Neural cell (in vitro differentiated cells): ENCODE results near the gene SLC45A1. TPM values are rescaled to one million over a fixed set of nuclear protein-coding genes. Genes with fewer than 3 reads are reported as not detected.
"Not testable (repeated sequence)": the region's sequence is repeated elsewhere in the genome, so short reads cannot be mapped to it uniquely, and the experiment has no call there.

Experiments used
- H2AFZ ChIP-seq: fragments of 200-600, 300-800 bp; sonication (generic), shearing (Covaris generic); 2 replicates; pipeline ENCODE4 v1.6.0; 2014; ENCODE audit warnings: low read depth, mild to moderate bottlenecking, antibody characterized with exemption, low read length, moderate library complexity
- H3F3A ChIP-seq: fragments of 200-600 bp; shearing (Covaris generic); 2 replicates; pipeline ENCODE4 v1.6.1; 2016; ENCODE audit warnings: mild to moderate bottlenecking, moderate library complexity, mixed read lengths, antibody characterized with exemption, low read length; ENCODE audit not compliant: insufficient read depth, poor library complexity, severe bottlenecking
- H3K27ac ChIP-seq: fragments of 200-600, 300-800 bp; sonication (generic), shearing (Covaris generic); 2 replicates; pipeline ENCODE4 v1.5.1; 2014; ENCODE audit warnings: mild to moderate bottlenecking, low read length, moderate library complexity
- H3K27me3 ChIP-seq: fragments of 300-800, 200-600 bp; sonication (generic), shearing (Covaris generic); 2 replicates; pipeline ENCODE4 v1.6.0; 2014; ENCODE audit warnings: mild to moderate bottlenecking, low read depth, low read length, moderate library complexity; ENCODE audit not compliant: insufficient read depth
- H3K36me3 ChIP-seq: fragments of 300-800, 200-600 bp; sonication (generic), shearing (Covaris generic); 2 replicates; pipeline ENCODE4 v1.5.1; 2014; ENCODE audit warnings: mild to moderate bottlenecking, antibody characterized with exemption, low read length, moderate library complexity; ENCODE audit not compliant: insufficient read depth
- H3K4me2 ChIP-seq: fragments of 300-800, 200-600 bp; sonication (generic), shearing (Covaris generic); 2 replicates; pipeline ENCODE4 v1.6.0; 2014; ENCODE audit warnings: mild to moderate bottlenecking, low read length
- H3K4me3 ChIP-seq: fragments of 300-800, 200-600 bp; sonication (generic), shearing (Covaris generic); 2 replicates; pipeline ENCODE4 v1.5.1; 2014; ENCODE audit warnings: mild to moderate bottlenecking, low read length, moderate library complexity
- H3K79me2 ChIP-seq: fragments of 200-600 bp; shearing (Covaris generic); replicated peaks from 2 replicates; pipeline ENCODE4 v1.6.0; 2014; ENCODE audit warnings: mild to moderate bottlenecking, low read length, moderate library complexity; ENCODE audit not compliant: insufficient read depth
- H3K9ac ChIP-seq: fragments of 300-800, 200-600 bp; sonication (generic), shearing (Covaris generic); 2 replicates; pipeline ENCODE4 v1.6.1; 2016; ENCODE audit warnings: mild to moderate bottlenecking, low read length, mixed read lengths
- H3K9me2 ChIP-seq: fragments of 200-600 bp; shearing (Covaris generic); 2 replicates; pipeline ENCODE4 v1.6.1; 2016; ENCODE audit warnings: mild to moderate bottlenecking, low read length, mixed read lengths; ENCODE audit not compliant: insufficient read depth
- H3K9me3 ChIP-seq: fragments of 200-600, 300-800 bp; sonication (generic), shearing (Covaris generic); 2 replicates; pipeline ENCODE4 v1.6.1; 2016; ENCODE audit warnings: mild to moderate bottlenecking, mixed run types, low read length, moderate library complexity, mixed read lengths
- H4K20me1 ChIP-seq: fragments of 200-600 bp; shearing (Covaris generic); 2 replicates; pipeline ENCODE4 v1.6.1; 2016; ENCODE audit warnings: mild to moderate bottlenecking, mixed run types; ENCODE audit not compliant: insufficient read depth
- CTCF ChIP-seq: fragments of 450-650 bp; IDR thresholded peaks from 2 replicates; pipeline ENCODE4 v1.5.1; 2014; ENCODE audit warnings: antibody characterized with exemption, mild to moderate bottlenecking, moderate library complexity; ENCODE audit not compliant: poor library complexity, severe bottlenecking
- EP300 ChIP-seq: fragments of 450-650 bp; conservative IDR thresholded peaks from 2 replicates; pipeline ENCODE4 v1.6.1; 2014; ENCODE audit warnings: antibody characterized with exemption, mild to moderate bottlenecking, moderate library complexity; ENCODE audit not compliant: poor library complexity, severe bottlenecking
- EZH2 ChIP-seq: fragments of 200-600, 300-800 bp; shearing (Covaris generic), sonication (generic); IDR thresholded peaks from 2 replicates; pipeline ENCODE4 v1.6.1; 2014; ENCODE audit warnings: antibody characterized with exemption, low read length, borderline replicate concordance, mild to moderate bottlenecking; ENCODE audit not compliant: insufficient read depth, poor library complexity, severe bottlenecking
- MXI1 ChIP-seq: fragments of 450-650 bp; conservative IDR thresholded peaks from 2 replicates; pipeline ENCODE4 v1.6.1; 2014; ENCODE audit warnings: antibody characterized with exemption, mild to moderate bottlenecking; ENCODE audit not compliant: poor library complexity, severe bottlenecking
- POLR2AphosphoS5 ChIP-seq: IDR thresholded peaks from 2 replicates; pipeline ENCODE4 v1.6.1; 2012
- RAD21 ChIP-seq: fragments of 450-650 bp; conservative IDR thresholded peaks from 2 replicates; pipeline ENCODE4 v1.6.1; 2014; ENCODE audit warnings: antibody characterized with exemption, mild to moderate bottlenecking, moderate library complexity
- SMC3 ChIP-seq: fragments of 450-650 bp; conservative IDR thresholded peaks from 2 replicates; pipeline ENCODE4 v1.6.1; 2014; ENCODE audit warnings: antibody characterized with exemption, mild to moderate bottlenecking, moderate library complexity; ENCODE audit not compliant: poor library complexity
- TAF1 ChIP-seq: IDR thresholded peaks from 2 replicates; pipeline ENCODE4 v1.6.1; 2012; ENCODE audit warnings: low read depth
- polyA plus RNA-seq: library from polyadenylated mRNA; depleted of rRNA; stranded (reverse); fragments of >200 nt; gene quantifications from 2 replicates; pipeline ENCODE4 v1.2.3, GENCODE V29; 2014
- TF ChIP-seq, protein P1 (sequence below): IDR thresholded peaks from 2 replicates; pipeline ENCODE4 v1.6.1; 2012; ENCODE audit warnings: borderline replicate concordance

SLC45A1 gene
- polyA plus RNA-seq, 1 donor from 2014 or later, result 7.1 TPM

DNA sequence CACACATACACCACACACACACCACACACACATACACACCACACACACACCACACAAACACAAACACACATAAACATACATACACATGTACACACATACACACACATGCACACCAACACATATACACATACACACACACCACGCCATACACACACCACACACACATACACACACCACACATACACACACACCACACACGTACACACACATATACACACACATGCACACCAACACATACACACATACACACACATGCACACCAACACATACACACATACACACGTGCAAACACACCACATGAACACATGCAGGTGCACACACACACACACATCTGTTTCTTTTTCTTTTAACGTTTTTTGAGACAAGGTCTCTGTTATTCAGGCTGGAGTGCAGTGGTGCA, 41.0 kb upstream of the SLC45A1 start:
- H3K4me2 ChIP-seq, result no peak overlapping the region
- H3F3A ChIP-seq, result no peaks in the 10 kb centered on the region
- H3K79me2 ChIP-seq, result no peaks in the 10 kb centered on the region
- H3K9me3 ChIP-seq, result no peaks in the 10 kb centered on the region
- H3K27me3 ChIP-seq, result no peaks in the 10 kb centered on the region
- no peak for TF ChIP-seq EP300
- no peak for TF ChIP-seq EZH2
- no peak for TF ChIP-seq RAD21
- no peak for TF ChIP-seq MXI1
- TF ChIP-seq SMC3, result no peak
- no peak overlapping the region for H2AFZ ChIP-seq
- no peaks in the 10 kb centered on the region for H3K36me3 ChIP-seq
- H4K20me1 ChIP-seq, result no peaks in the 10 kb centered on the region
- no peaks in the 10 kb centered on the region for H3K9me2 ChIP-seq
- no peak overlapping the region for H3K9ac ChIP-seq
- no peak overlapping the region for H3K27ac ChIP-seq
- no peak overlapping the region for H3K4me3 ChIP-seq

GRCh38 chr1:8278677-8279076, 39.2 kb upstream of the SLC45A1 start:
- H3K9me3 ChIP-seq, H3K4me2 ChIP-seq, H3K27ac ChIP-seq: not testable (repeated sequence)

DNA sequence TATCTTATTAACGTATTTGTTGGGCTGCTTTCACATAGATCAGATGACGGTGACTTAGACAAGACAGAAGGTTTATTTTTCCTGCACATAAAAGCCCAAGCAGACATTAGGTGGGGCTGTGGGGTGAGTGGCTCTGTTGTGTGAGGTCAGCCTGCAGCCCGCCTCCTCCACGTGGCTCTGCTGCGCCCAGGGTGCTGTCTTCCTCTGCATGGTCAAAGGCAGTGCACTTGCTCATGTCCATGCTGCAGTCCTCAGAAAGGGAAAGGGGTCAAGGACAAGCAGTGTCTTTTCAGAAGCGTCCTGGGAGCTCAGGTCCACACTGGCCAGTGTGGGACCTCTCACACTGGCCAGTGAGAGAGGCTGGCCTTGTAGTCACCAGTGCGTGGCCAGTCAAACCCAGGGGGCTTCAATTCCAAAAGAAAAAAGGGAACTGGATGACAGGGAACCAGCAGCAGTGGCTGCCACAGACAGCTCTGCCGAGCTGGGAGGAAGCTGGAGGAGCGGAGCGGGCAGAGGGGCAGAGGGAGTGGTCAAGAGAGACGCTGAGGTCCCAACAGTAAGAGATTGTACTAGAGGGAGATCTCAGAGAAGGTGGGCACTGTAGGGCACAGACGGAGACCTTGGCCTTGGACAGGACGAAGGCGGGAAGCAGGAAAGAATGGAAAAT, 35.9 kb upstream of the SLC45A1 start:
- Histone ChIP-seq H4K20me1 (no peaks in the 10 kb centered on the region), H3K9me2 (no peaks in the 10 kb centered on the region), H3K79me2 (no peaks in the 10 kb centered on the region), H3K9ac (no peak overlapping the region), H3K4me2 (no peak overlapping the region), H2AFZ (no peak overlapping the region), H3K27ac (no peak overlapping the region), H3K27me3 (no peaks in the 10 kb centered on the region), H3K9me3 (peaks cover 3% of the 10 kb centered on the region), H3K36me3 (no peaks in the 10 kb centered on the region), H3K4me3 (no peak overlapping the region), H3F3A (no peaks in the 10 kb centered on the region)
- no peak for TF ChIP-seq EZH2
- TF ChIP-seq, protein P1, sequence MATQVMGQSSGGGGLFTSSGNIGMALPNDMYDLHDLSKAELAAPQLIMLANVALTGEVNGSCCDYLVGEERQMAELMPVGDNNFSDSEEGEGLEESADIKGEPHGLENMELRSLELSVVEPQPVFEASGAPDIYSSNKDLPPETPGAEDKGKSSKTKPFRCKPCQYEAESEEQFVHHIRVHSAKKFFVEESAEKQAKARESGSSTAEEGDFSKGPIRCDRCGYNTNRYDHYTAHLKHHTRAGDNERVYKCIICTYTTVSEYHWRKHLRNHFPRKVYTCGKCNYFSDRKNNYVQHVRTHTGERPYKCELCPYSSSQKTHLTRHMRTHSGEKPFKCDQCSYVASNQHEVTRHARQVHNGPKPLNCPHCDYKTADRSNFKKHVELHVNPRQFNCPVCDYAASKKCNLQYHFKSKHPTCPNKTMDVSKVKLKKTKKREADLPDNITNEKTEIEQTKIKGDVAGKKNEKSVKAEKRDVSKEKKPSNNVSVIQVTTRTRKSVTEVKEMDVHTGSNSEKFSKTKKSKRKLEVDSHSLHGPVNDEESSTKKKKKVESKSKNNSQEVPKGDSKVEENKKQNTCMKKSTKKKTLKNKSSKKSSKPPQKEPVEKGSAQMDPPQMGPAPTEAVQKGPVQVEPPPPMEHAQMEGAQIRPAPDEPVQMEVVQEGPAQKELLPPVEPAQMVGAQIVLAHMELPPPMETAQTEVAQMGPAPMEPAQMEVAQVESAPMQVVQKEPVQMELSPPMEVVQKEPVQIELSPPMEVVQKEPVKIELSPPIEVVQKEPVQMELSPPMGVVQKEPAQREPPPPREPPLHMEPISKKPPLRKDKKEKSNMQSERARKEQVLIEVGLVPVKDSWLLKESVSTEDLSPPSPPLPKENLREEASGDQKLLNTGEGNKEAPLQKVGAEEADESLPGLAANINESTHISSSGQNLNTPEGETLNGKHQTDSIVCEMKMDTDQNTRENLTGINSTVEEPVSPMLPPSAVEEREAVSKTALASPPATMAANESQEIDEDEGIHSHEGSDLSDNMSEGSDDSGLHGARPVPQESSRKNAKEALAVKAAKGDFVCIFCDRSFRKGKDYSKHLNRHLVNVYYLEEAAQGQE, result no peak
- no peak for TF ChIP-seq CTCF
- no peak for TF ChIP-seq POLR2AphosphoS5
- no peak for TF ChIP-seq MXI1
- TF ChIP-seq EP300, result no peak
- TF ChIP-seq RAD21, result no peak
- TF ChIP-seq TAF1, result no peak
- no peak for TF ChIP-seq SMC3

More at GRCh38 chr1:8278677-8279076, 39.2 kb upstream of the SLC45A1 start:
- H3K27me3 ChIP-seq, H4K20me1 ChIP-seq, H3K9ac ChIP-seq, H3K4me3 ChIP-seq, H3K9me2 ChIP-seq, H3F3A ChIP-seq, H3K36me3 ChIP-seq, H2AFZ ChIP-seq, H3K79me2 ChIP-seq: not testable (repeated sequence)
